Measurements from ENCODE around the gene MAPT.

DNA sequence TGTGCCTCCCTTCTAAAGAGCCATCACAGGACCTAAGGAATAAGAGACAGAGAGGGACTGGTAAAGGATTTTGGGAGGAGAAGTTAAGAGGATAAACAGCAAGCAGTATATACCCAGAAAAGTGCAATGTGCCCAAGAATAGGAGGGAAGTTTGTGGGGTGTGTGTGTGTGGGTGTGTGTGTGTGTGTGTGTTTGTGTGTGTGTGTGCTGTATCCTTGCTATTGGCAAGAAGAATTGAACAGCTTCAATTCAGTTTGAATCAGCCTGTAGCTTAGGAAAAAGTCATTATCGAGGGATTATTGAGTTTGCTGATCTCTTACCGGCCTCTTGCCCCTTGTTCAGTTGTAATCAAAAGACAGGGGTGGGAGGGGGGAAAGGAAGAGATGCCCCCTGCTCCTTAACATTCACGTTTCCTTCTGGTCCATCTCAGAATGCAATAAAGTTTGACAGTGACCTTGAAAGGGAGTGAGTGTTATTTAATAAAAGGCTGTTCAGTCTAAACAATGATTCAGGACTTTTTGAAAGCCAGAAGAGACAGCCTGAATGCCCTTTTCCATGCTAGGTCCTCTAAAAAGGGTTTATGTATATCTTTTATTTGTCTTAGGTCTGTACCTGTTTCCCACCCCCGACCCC is 23.9 kb upstream of the MAPT start:
- TF ChIP-seq, protein P1, sequence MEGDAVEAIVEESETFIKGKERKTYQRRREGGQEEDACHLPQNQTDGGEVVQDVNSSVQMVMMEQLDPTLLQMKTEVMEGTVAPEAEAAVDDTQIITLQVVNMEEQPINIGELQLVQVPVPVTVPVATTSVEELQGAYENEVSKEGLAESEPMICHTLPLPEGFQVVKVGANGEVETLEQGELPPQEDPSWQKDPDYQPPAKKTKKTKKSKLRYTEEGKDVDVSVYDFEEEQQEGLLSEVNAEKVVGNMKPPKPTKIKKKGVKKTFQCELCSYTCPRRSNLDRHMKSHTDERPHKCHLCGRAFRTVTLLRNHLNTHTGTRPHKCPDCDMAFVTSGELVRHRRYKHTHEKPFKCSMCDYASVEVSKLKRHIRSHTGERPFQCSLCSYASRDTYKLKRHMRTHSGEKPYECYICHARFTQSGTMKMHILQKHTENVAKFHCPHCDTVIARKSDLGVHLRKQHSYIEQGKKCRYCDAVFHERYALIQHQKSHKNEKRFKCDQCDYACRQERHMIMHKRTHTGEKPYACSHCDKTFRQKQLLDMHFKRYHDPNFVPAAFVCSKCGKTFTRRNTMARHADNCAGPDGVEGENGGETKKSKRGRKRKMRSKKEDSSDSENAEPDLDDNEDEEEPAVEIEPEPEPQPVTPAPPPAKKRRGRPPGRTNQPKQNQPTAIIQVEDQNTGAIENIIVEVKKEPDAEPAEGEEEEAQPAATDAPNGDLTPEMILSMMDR (conservative IDR thresholded peaks at IDR 0.05; ENCODE audit: low read depth, low read length), result no peak
- TF ChIP-seq EZH2 (IDR thresholded peaks at IDR 0.05; ENCODE audit: low read length, unreplicated experiment), result no peak

All from PC-3 (cell line).